AG09309 (cell line): ENCODE measurements around the gene ANO6.

Experiments used
- DNase-seq: peaks from one replicate; pipeline ENCODE4 v3.0.0-alpha.2; 2010; ENCODE audit warnings: low read depth
- H3K4me3 ChIP-seq: 2 replicates; pipeline ENCODE4 v1.5.1; 2011; ENCODE audit warnings: mild to moderate bottlenecking, low read depth, low read length, moderate library complexity; ENCODE audit not compliant: control insufficient read depth
- TF ChIP-seq, protein P1 (sequence below): IDR thresholded peaks from 2 replicates; pipeline ENCODE4 v1.5.1; 2011; ENCODE audit warnings: mild to moderate bottlenecking, low read depth, low read length, inconsistent platforms; ENCODE audit not compliant: insufficient read depth, control insufficient read depth; ENCODE audit errors: missing control alignments

The ANO6 gene

DNA sequence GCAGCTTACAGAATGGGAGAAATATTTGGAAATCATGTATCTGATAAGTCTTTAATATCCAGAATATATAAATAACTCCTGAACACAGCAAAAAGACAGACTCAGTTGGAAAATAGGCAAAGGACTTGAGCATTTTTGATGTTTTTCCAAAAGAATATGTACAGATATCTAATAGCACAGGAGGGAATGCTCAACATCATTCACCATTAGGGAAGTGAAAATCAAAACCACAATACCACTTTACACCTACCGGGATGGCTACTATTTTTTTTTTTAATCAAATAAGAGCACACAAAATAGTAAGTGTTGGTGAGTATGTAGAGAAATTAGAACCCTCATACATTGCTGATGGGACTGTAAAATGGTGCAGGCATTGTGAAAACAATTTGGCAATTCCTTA, 75.6 kb downstream of the ANO6 start:
- no peak for DNase-seq

DNA sequence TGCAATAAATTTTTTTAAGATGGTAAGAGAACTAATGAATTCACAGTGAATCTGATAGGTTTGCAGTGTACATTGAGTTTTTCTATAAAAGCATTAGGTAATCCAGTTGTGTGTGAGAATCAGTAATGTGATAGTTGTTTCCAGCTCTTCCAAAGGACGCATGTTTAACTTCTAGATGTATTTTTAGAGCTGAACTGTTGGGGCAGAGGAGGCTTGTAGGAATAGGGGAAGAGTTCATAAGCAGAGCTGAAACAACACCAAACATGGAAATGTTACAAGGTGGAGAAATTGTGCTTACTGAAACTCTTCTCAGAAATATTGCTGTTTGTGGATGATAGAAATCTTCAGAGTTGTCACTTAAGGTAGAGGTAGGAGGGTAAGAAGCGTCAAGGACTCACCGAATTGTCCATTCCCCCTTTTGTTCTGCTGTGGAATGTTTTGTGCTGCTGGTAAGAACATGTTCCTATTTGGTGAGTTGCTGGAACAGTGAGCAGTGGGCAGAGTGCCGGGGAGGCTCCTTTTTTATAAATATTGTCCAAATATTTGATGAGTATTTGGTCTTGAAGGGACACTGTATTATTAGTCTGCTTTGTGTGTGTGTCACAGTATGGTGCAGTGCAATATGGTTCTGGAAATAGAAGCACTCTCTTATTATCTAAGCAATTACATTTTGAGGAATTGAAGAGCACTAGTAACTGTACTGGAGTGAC, 76.7 kb downstream of the ANO6 start:
- no peak for DNase-seq
- TF ChIP-seq, protein P1, sequence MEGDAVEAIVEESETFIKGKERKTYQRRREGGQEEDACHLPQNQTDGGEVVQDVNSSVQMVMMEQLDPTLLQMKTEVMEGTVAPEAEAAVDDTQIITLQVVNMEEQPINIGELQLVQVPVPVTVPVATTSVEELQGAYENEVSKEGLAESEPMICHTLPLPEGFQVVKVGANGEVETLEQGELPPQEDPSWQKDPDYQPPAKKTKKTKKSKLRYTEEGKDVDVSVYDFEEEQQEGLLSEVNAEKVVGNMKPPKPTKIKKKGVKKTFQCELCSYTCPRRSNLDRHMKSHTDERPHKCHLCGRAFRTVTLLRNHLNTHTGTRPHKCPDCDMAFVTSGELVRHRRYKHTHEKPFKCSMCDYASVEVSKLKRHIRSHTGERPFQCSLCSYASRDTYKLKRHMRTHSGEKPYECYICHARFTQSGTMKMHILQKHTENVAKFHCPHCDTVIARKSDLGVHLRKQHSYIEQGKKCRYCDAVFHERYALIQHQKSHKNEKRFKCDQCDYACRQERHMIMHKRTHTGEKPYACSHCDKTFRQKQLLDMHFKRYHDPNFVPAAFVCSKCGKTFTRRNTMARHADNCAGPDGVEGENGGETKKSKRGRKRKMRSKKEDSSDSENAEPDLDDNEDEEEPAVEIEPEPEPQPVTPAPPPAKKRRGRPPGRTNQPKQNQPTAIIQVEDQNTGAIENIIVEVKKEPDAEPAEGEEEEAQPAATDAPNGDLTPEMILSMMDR = no peak
- no peak overlapping the region for H3K4me3 ChIP-seq

More for the DNA sequence above, 75.6 kb downstream of the ANO6 start:
- TF ChIP-seq, protein P1 = no peak
- no peak overlapping the region for H3K4me3 ChIP-seq

DNA sequence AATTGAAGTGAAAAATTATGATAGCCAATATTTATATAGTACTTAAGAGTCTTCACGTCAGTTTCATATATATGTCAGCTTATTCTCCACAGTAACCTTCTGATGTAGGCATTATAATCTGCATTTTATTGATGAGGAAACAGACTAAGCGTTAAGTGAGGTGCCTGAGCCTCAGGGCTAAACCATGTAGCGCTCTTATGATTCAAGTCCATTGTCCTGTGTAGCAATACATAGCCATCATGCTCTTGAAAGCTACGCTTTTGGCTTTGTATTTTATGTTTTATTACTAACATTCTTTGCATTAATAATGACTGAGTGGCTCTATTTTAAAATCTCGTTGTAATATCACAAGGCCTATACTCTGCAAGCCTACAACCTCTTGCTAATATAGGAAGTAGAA, 79.0 kb downstream of the ANO6 start:
- DNase-seq = no peak
- no peak overlapping the region for H3K4me3 ChIP-seq
- TF ChIP-seq, protein P1 = no peak

DNA sequence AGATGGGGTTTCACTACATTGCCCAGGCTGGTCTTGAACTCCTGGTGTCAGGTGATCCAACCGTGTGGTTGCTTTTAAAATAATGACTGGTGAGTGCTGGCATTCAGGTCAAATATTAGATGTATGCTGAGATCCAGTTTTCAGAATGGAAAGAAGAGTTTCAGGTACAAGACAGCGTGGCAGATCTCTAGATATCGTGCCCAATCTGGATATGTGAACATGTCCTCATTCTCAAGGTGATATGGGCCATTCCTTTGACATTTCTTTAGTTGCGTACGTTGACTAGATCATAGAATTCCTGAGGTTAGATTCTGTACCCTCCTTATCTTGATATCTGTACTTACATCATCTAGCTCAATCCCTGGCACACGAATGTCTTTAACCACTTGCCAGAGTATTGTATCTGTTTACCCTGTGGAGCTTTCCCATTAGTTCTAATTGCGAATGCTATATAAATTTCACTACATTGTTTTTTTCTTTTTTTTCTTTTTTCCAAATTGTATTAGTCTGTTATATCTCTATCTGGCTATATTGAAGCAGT, 80.2 kb downstream of the ANO6 start:
- no peak overlapping the region for H3K4me3 ChIP-seq
- DNase-seq = no peak
- TF ChIP-seq, protein P1 = no peak

DNA sequence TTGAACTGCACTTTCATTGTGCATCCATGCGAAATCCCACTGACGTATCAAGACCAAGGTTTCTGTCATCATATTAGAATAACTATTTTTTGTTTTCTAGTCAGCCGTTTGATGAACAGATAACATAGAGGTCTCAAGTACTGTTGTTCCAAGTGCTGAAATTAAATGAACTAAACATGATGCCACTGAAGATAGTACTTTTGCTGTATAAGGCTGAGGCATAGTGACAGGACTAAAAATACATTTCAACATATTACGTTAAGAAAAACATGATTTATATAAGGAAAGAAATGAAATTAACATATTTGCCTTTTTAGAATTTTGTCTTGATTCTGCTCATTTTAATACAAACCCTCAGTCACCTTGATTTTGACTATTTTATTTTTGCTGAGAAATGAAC, 82.2 kb downstream of the ANO6 start:
- H3K4me3 ChIP-seq = no peak overlapping the region
- TF ChIP-seq, protein P1 = no peak
- DNase-seq = no peak

DNA sequence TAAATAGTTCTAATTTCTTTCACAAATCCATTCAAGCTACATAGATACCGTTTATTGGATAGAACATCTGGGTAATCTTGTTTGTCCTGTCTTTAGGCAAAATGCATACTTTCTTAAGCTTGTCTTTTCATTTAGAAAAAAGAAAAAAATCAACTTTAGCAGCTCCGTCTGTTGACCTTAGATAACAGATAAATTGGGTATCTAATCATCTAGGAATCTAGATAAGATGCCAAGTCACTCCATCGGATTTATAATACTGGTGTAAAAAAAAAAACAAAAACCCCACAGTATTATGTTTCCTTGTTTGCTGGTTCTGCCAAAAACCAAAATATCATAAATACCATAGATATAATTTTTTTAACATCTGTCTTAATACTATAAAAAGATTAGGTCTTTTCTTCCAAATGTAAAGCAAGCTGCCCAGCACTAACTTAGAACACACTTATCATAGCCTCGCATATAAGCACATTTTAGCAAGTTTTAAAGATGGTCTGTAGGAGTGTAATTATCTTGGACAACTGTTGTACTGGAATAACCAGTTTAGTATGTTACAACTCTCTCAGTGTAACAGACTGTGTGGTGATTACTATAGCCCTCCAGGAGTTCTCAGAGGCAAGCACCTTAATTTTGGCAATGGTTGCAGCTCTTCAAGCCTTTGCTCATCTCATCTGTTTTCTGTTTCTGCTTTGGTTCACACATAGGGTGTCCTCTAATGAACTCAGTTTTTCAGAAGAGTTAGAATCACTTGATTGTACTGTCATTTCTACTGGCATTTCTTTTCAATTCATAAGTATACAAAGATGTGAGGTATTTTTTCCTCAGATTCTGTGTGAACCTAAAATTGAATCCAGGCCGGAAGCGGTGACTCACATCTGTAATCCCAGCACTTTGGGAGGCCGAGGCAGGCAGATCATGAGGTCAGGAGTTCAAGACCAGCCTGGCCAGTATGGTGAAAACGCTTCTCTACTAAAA, 83.1 kb downstream of the ANO6 start:
- TF ChIP-seq, protein P1 = no peak
- no peak overlapping the region for H3K4me3 ChIP-seq
- DNase-seq = peak; percentile 53
